HepG2 (cell line): ENCODE results near the gene C1orf74. TPM values are rescaled to one million over a fixed set of nuclear protein-coding genes. Genes with fewer than 3 reads are reported as not detected.

Experiments
- AGO2 ChIP-seq: fragments of 200-400 bp; formaldehyde crosslinking; optimal IDR thresholded peaks from 2 replicates; pipeline ENCODE3; 2017; ENCODE audit warnings: mild to moderate bottlenecking, low read depth, low read length, moderate library complexity
- BRCA1 ChIP-seq: sonication (generic); formaldehyde crosslinking; IDR thresholded peaks from 2 replicates; pipeline ENCODE4 v1.4.0; 2020; ENCODE audit warnings: missing genetic modification reagents
- EHMT2 ChIP-seq: fragments of 200-600 bp; sonication (generic); IDR thresholded peaks from 2 replicates; pipeline ENCODE4 v1.7.0; 2017; ENCODE audit warnings: antibody characterized with exemption, low read depth, low read length, borderline replicate concordance
- IKZF1 ChIP-seq: fragments of 450-650 bp; IDR thresholded peaks from 2 replicates; pipeline ENCODE4 v1.7.1; 2016
- MAFG ChIP-seq: sonication (generic); formaldehyde crosslinking; IDR thresholded peaks from 2 replicates; pipeline ENCODE4 v1.5.1; 2020; ENCODE audit warnings: mild to moderate bottlenecking, missing genetic modification reagents
- MNT ChIP-seq: fragments of 450-650 bp; IDR thresholded peaks from 2 replicates; pipeline ENCODE4 v1.6.1; 2016
- PATZ1 ChIP-seq: sonication (generic); formaldehyde crosslinking; IDR thresholded peaks from 2 replicates; pipeline ENCODE4 v1.4.0; 2020; ENCODE audit warnings: missing genetic modification reagents
- PCBP1 ChIP-seq: fragments of 200-400 bp; formaldehyde crosslinking; IDR thresholded peaks from 2 replicates; pipeline ENCODE4 v1.6.1; 2017; ENCODE audit warnings: mild to moderate bottlenecking, low read depth, low read length, borderline replicate concordance
- SMC3 ChIP-seq: IDR thresholded peaks from 2 replicates; pipeline ENCODE4 v1.6.1; 2011; ENCODE audit warnings: low read length, improper control_type of control experiment
- ZBED4 ChIP-seq: sonication (generic); formaldehyde crosslinking; IDR thresholded peaks from 2 replicates; pipeline ENCODE4 v1.4.0; 2020; ENCODE audit warnings: missing genetic modification reagents, borderline replicate concordance
- ZBTB1 ChIP-seq: sonication (generic); formaldehyde crosslinking; IDR thresholded peaks from 2 replicates; pipeline ENCODE4 v1.4.0; 2020; ENCODE audit warnings: missing genetic modification reagents, borderline replicate concordance
- ZBTB21 ChIP-seq: sonication (generic); formaldehyde crosslinking; IDR thresholded peaks from 2 replicates; pipeline ENCODE4 v1.4.0; 2020; ENCODE audit warnings: missing genetic modification reagents
- ZBTB7A ChIP-seq: sonication (generic); formaldehyde crosslinking; IDR thresholded peaks from 2 replicates; pipeline ENCODE4 v1.8.0; 2022; ENCODE audit warnings: mild to moderate bottlenecking, missing genetic modification reagents
- ZNF451 ChIP-seq: sonication (generic); formaldehyde crosslinking; IDR thresholded peaks from 2 replicates; pipeline ENCODE4 v1.5.0; 2020; ENCODE audit warnings: mild to moderate bottlenecking, missing genetic modification reagents
- ZNF543 ChIP-seq: sonication (generic); formaldehyde crosslinking; IDR thresholded peaks from 2 replicates; pipeline ENCODE4 v1.4.0; 2020; ENCODE audit warnings: mild to moderate bottlenecking, missing genetic modification reagents
- ZNF607 ChIP-seq: sonication (generic); formaldehyde crosslinking; IDR thresholded peaks from 2 replicates; pipeline ENCODE4 v1.5.1; 2020; ENCODE audit warnings: missing genetic modification reagents, mild to moderate bottlenecking, borderline replicate concordance
- ZNF710 ChIP-seq: sonication (generic); formaldehyde crosslinking; IDR thresholded peaks from 2 replicates; pipeline ENCODE4 v1.5.0; 2020; ENCODE audit warnings: mild to moderate bottlenecking, missing genetic modification reagents, borderline replicate concordance
- polyA plus RNA-seq, 8 experiments: library from polyadenylated mRNA; depleted of rRNA in 3 of 8; stranded (reverse) in 7 of 8; unstranded in 1 of 8; fragments of >200 nt; fragmentation: Illumina TruSeq in 4 of 8; extraction: Trizol in 4 of 8; gene quantifications; 2 replicates each; pipeline versions ENCODE4 v1.2.1 to v1.2.3, GENCODE V29; 2011 to 2016; ENCODE audit warnings: low read depth in 4 of 8, missing spikeins in 1 of 8, mixed read lengths in 1 of 8; ENCODE audit not compliant: insufficient read depth in 1 of 8
- total RNA-seq, 5 experiments: library from RNA; depleted of rRNA; stranded (reverse); fragments of >200 nt; fragmentation: Illumina TruSeq; extraction: Trizol; gene quantifications; 2 replicates each; pipeline ENCODE4 v1.2.3, GENCODE V29; 2016; ENCODE audit warnings: low read depth in 1 of 5

The C1orf74 gene
- total and polyA plus RNA-seq, 2 of the 13 experiments (the other 11 are each of a cell fraction or from before 2014, with no cell fraction given), result 0.33 to 0.71 TPM

GRCh38 chr1:209827384-209828262, 43.3 kb upstream of the C1orf74 start, which contains the start of gene UTP25 (continued):
- TF ChIP-seq MAFG (CRISPR knock-in tag) (no peak), ZBED4 (CRISPR knock-in tag) (no peak), PCBP1 (no peak), SMC3 (no peak), EHMT2 (no peak; the same call in 1 of the 2 replicates), IKZF1 (no peak), ZBTB1 (CRISPR knock-in tag) (no peak), ZNF710 (CRISPR knock-in tag) (no peak), ZBTB7A (CRISPR knock-in tag) (no peak), AGO2 (no peak), MNT (peak; percentile 99), ZNF543 (CRISPR knock-in tag) (no peak), ZBTB21 (CRISPR knock-in tag) (no peak), BRCA1 (CRISPR knock-in tag) (0 out of 2 replicates have a peak, but pooled peaks have one; percentile 40), ZNF607 (CRISPR knock-in tag) (peak; percentile 52; the same call in 1 of the 2 replicates), PATZ1 (no peak), ZNF451 (0 out of 2 replicates have a peak, but pooled peaks have one; percentile 13)
